OCI-LY3 (cell line): ENCODE results near the gene THRB.

Experiments used
- CTCF ChIP-seq: fragments of 200-600, 300-600 bp; sonication (generic); IDR thresholded peaks from 2 replicates; pipeline ENCODE4 v1.5.1; 2014; ENCODE audit warnings: antibody characterized with exemption, low read length, low read depth
- EZH2phosphoT487 ChIP-seq: fragments of 200-600 bp; shearing (Covaris generic); IDR thresholded peaks from 2 replicates; pipeline ENCODE4 v1.6.1; 2018; ENCODE audit warnings: antibody characterized with exemption, mixed run types, low read depth

GRCh38 chr3:24291646-24292045 is 203.0 kb downstream of the THRB start:
- TF ChIP-seq CTCF = no peak
- TF ChIP-seq EZH2phosphoT487 = no peak
